Tibial artery (tissue), 4 donors: ENCODE data around the gene MR1.

Experiments
- DNase-seq, 2 donors: peaks; one replicate each; pipeline ENCODE4 v3.0.0-alpha.2; 2019
- H3K27ac ChIP-seq, 2 donors: fragments of 200-600 bp; sonication (generic) in 1 of 2; 1 replicate in 1 of 2; 2 replicates in 1 of 2; pipeline ENCODE4 v1.5.1; 2018 to 2019; ENCODE audit warnings: mild to moderate bottlenecking in 1 of 2
- H3K27me3 ChIP-seq, 2 donors: fragments of 200-600 bp; sonication (generic) in 1 of 2; one replicate each; pipeline versions ENCODE4 v1.5.1 to v1.6.0; 2016 to 2019
- H3K36me3 ChIP-seq, 3 donors: fragments of 200-600 bp; sonication (generic) in 2 of 3; one replicate each; pipeline ENCODE4 v1.5.1; 2016 to 2019; ENCODE audit warnings: mild to moderate bottlenecking in 2 of 3
- H3K4me1 ChIP-seq, 4 donors: fragments of 200-600 bp; sonication (generic) in 2 of 4; 1 replicate in 3 of 4; 2 replicates in 1 of 4; pipeline ENCODE4 v1.5.1; 2016 to 2019
- H3K4me3 ChIP-seq, 2 donors: fragments of 200-600 bp; sonication (generic) in 1 of 2; 1 replicate in 1 of 2; 2 replicates in 1 of 2; pipeline ENCODE4 v1.5.1; 2018 to 2019; ENCODE audit warnings: mild to moderate bottlenecking in 2 of 2
- H3K9me3 ChIP-seq, 3 donors: fragments of 200-600 bp; sonication (generic) in 1 of 3; one replicate each; pipeline ENCODE4 v1.5.1; 2016 to 2019
- CTCF ChIP-seq, 2 experiments: fragments of 200-600 bp in 1 of 2; fragments of 450-650 bp in 1 of 2; IDR thresholded peaks; one replicate each; pipeline ENCODE4 v1.5.1; 2017 to 2019; ENCODE audit warnings: antibody characterized with exemption in 2 of 2, mild to moderate bottlenecking in 1 of 2, moderate library complexity in 1 of 2
- intact Hi-C: fragments of 100-400 bp; cut with DNase I; formaldehyde crosslinking; loops from one replicate; pipeline ENCODE4 v1.15.0; 2023; ENCODE audit warnings: low total_unique reads

MR1 gene

GRCh38 chr1:181002582-181003172, 31.1 kb upstream of the MR1 start:
- Histone ChIP-seq H3K27ac (no peak overlapping the region), H3K27me3 (no peaks in the 10 kb centered on the region), H3K4me3 (no peak overlapping the region), H3K9me3 (no peaks in the 10 kb centered on the region), H3K4me1 (peaks cover 0 to 19% (median 8%) of the 10 kb centered on the region in 4 donors), H3K36me3 (peaks cover 13 to 34% (median 28%) of the 10 kb centered on the region in 3 donors)
- no peak for DNase-seq
- intact Hi-C loops = no loop called here
- no peak for TF ChIP-seq CTCF (IDR thresholded peaks at IDR 0.05)

GRCh38 chr1:181010789-181011188, 23.0 kb upstream of the MR1 start:
- Histone ChIP-seq H3K4me3 (no peak overlapping the region), H3K27me3 (no peaks in the 10 kb centered on the region), H3K36me3 (no peaks in the 10 kb centered on the region), H3K9me3 (no peaks in the 10 kb centered on the region), H3K4me1 (peaks cover 0 to 53% (median 23%) of the 10 kb centered on the region in 4 donors), H3K27ac (peak overlapping the region; percentile 30 to 47)
- TF ChIP-seq CTCF (IDR thresholded peaks at IDR 0.05) = no peak
- intact Hi-C loops = no loop called here
- DNase-seq = no peak

- Histone ChIP-seq H3K27me3 (no peaks in the 10 kb centered on the region), H3K27ac (peak overlapping the region; percentile 30 to 47), H3K4me3 (no peak overlapping the region), H3K4me1 (peaks cover 0 to 55% (median 24%) of the 10 kb centered on the region in 4 donors), H3K36me3 (no peaks in the 10 kb centered on the region), H3K9me3 (no peaks in the 10 kb centered on the region)
- no peak for TF ChIP-seq CTCF (IDR thresholded peaks at IDR 0.05)
- intact Hi-C loops = no loop called here
- no peak for DNase-seq
These were observed 22.2 kb upstream of the MR1 start for GRCh38 chr1:181011301-181012202.

GRCh38 chr1:181012203-181012745, 21.5 kb upstream of the MR1 start:
- intact Hi-C loops = no loop called here
- H3K4me1 ChIP-seq = peaks cover 0 to 55% (median 24%) of the 10 kb centered on the region in 4 donors
- no peaks in the 10 kb centered on the region for H3K27me3 ChIP-seq
- no peak for TF ChIP-seq CTCF (IDR thresholded peaks at IDR 0.05)
- no peak overlapping the region for H3K27ac ChIP-seq
- H3K36me3 ChIP-seq = no peaks in the 10 kb centered on the region
- H3K9me3 ChIP-seq = no peaks in the 10 kb centered on the region
- H3K4me3 ChIP-seq = no peak overlapping the region
- DNase-seq = no peak

DNA sequence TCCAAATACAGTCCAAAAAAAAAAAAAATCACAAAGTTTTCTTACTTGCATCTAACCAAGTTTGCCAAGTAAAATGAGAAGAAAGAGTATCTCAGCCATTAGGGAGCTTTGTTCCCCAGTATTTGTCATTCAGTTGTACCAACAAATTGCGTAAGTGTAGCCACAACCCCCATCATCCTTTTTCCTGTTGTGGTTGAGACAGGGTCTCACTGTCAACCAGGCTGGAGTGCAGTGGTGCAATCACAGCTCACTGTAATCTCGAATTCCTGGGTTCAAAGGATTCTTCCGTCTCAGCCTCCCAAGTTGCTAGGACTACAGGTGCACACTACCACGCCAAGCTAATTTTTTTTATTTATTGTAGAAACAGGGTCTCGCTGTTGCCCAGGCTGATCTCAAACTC, 20.6 kb upstream of the MR1 start:
- Histone ChIP-seq H3K9me3 (no peaks in the 10 kb centered on the region), H3K36me3 (no peaks in the 10 kb centered on the region), H3K4me3 (no peak overlapping the region), H3K27ac (no peak overlapping the region), H3K4me1 (peaks cover 0 to 62% (median 24%) of the 10 kb centered on the region in 4 donors), H3K27me3 (no peaks in the 10 kb centered on the region)
- no peak for DNase-seq
- no peak for TF ChIP-seq CTCF (IDR thresholded peaks at IDR 0.05)
- intact Hi-C loops = no loop called here
